NCI-H1694 (cell line): ENCODE data around the gene PFKFB1.

Experiments
- DNase-seq: peaks from one replicate; lab custom pipeline; 2025; lab: John Stamatoyannopoulos, UW

Gene PFKFB1

DNA sequence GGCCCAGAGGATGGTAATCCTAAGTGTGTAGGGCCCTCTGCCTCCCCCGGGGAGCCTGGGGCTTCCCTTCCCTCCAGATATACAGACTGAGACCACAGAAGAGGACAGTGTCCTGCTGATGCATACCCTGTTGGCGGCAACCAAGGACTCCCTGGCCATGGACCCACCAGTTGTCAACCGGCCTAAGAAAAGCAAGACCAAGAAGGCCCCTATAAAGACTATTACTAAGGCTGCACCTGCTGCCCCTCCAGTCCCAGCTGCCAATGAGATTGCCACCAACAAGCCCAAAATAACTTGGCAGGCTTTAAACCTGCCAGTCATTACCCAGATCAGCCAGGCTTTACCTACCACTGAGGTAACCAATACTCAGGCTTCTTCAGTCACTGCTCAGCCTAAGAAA, 71.4 kb downstream of the PFKFB1 start:
- no peak for DNase-seq

DNA sequence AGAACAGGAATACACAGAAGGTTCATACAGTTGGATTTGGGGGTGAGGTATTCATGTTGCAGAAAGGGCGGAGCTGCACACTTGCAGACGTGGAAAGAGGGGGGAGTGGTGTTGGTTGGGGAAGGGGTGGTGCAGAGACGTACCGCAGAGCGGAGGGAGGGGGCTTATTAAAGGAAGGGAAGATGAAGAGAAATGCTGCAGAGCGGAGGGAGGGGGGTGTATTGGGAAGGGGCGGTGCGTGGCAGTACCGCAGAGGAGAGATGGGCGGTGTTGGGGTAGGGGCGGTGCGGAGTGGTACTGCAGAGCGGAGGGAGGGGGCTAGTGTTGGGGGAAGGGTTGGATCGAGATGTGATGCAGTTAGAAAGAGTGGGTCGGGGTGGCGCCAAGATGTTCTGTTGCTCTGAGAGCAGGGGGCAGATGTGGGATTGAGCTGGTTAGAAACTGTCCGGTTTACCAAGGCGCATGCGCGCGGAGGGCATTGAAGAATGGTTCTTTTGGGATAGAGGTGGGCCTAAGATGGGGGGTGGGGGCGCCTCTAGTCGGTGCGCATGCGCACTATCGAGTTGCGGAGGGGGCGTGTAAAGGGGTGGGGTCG, 72.5 kb downstream of the PFKFB1 start:
- peak; percentile 77 for DNase-seq

DNA sequence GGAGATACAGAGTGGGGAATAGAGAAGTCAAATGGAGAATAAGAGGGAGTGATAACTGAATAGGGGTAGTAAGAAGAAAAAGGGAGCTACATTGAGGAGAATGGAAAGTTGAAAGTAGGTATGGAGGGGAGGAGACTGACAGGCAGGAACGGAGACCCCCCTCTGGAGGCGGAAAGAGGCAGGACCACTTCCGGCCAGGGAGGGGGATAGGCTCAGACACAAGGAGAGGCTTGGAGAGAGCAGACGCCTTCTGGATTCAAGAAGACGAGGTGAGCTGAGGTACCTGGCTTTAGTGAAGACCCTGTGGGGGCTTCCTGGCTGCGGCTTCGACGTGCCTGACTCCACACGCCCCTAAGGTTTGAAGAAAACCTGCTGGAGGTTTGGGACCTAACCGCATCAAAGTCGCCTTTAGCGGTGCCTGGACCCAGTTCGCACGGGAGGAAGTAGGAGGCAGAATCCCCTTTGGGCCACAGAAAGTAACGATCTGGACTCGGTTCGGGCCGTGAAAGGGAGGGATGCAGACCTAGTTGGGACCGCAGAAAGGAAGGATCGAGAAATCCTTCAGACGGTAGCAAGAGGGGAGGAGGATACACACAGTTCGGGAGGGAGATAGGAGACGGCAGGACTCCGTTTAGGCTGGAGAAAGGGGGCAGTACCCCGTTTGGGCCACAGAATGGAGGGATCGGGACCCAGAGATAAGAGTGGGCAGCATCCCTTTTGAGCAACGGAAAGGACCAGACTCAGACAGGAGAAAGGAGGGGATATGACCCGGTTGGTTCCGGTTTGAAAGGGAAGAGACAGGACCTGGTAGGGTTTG, 73.2 kb downstream of the PFKFB1 start, which contains the start of gene TRO:
TRO (plus strand) TSS at position 215 of the 817 bp plus-strand sequence. CDS start 1,423 bp downstream, outside the sequence.
- peak; percentile 17 for DNase-seq

DNA sequence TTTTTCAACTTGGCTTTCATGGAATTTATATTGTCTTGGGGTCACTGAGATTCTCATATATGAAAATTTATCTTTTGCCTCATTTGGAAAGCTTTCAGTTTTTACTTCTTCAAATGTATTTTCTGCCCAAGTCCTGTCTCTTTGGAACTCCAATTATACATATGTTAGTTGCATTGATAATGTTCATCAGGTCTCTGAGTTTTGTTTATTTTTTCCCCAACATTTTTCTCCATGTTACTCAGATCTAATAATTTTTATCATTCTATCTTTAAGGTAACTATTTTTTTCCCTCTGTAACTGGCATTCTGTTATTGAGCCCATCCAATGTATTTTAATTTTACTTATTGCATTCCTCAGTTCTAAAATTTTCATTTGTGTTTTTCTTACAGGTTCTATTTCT, 84.0 kb downstream of the PFKFB1 start:
- no peak for DNase-seq

DNA sequence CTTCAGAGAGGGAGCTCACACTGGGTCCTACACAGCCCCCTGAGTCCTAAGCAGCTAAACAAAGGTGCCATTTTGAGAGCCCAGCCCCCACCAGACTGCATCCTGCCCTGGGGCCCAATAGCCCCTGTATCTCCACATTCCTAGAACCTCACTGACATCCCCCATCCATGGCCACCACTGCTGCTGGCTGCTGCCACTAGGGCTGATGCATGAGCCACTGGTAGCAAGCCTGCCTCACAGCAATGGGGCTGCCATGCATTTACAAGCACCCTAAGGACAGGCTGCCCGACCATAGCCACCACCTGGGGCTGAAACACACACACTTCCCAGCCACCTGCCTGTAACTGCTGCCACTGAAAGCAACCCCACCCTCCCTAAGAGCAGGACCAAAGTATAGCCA, 99.8 kb downstream of the PFKFB1 start:
- DNase-seq: no peak

DNA sequence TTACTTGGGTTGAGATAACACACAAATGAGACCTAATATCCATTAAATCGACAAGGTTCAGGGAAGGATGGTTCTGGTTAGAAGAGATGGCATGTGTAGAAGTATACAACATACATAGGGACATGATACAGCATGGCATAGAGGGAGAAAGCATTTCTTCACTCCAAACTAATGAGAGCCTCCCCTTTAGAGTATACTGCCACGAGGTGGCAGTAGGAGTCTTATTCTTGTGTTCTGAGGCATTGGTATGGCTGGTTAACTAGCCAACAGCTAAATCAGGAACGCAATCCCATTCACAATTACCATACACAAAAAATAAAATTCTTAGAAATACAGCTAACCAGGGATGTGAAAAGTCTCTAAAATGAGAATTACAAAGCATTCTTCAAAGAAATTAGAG, 102.4 kb downstream of the PFKFB1 start:
- peak; percentile 4 for DNase-seq

DNA sequence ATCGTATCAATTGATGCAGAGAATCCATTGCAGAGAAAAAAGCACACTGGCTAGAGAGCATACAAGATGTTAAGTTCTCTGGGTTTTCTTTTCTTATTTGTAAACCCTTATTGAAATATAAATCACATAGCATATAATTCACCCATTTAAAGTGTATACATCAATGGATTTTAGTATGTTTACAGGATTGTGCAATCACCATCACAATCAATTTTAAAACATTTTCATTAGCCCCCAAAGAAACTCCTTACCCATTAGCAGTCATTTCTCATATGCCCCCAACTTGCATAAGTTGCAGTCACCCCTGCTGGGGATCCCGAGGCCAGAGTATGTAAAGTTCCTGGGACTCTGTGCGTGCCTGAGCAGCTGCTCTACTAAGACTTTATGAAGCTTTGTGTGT, 108.2 kb downstream of the PFKFB1 start:
- no peak for DNase-seq
